ENCODE results near the gene CBX8. TPM values are rescaled to one million over a fixed set of nuclear protein-coding genes. Genes with fewer than 3 reads are reported as not detected.

Gene CBX8
- total and polyA plus RNA-seq, 2 of the 13 experiments (the other 11 are each of a cell fraction or from before 2014, with no cell fraction given): 0.34 to 12.6 TPM

- TF ChIP-seq ZNF839 (CRISPR knock-in tag; IDR thresholded peaks at IDR 0.05; ENCODE audit: borderline replicate concordance) (no peak), ZBTB7B (CRISPR knock-in tag; IDR thresholded peaks at IDR 0.05) (peak; percentile 100), SAP130 (CRISPR knock-in tag; IDR thresholded peaks at IDR 0.05; ENCODE audit: low read depth) (peak; percentile 47; the same call in 1 of the 2 replicates), CEBPG (CRISPR knock-in tag; IDR thresholded peaks at IDR 0.05) (no peak), GRHL1 (CRISPR knock-in tag; conservative IDR thresholded peaks at IDR 0.05) (no peak), XBP1 (CRISPR knock-in tag; IDR thresholded peaks at IDR 0.05) (no peak), EED (CRISPR knock-in tag; IDR thresholded peaks at IDR 0.05) (no peak), BRD4 (CRISPR knock-in tag; IDR thresholded peaks at IDR 0.05) (peak; percentile 93), ZNF101 (CRISPR knock-in tag; IDR thresholded peaks at IDR 0.05; ENCODE audit: borderline replicate concordance, low read depth) (no peak), ZNF770 (CRISPR knock-in tag; IDR thresholded peaks at IDR 0.05) (peak; percentile 41; the same call in 1 of the 2 replicates), SALL2 (CRISPR knock-in tag; IDR thresholded peaks at IDR 0.05) (peak; percentile 76; the same call in 1 of the 2 replicates), HDAC2 (CRISPR knock-in tag; IDR thresholded peaks at IDR 0.05) (peak; percentile 88), HDAC6 (IDR thresholded peaks at IDR 0.05; ENCODE audit: low read depth, low read length) (no peak), RFXAP (CRISPR knock-in tag; IDR thresholded peaks at IDR 0.05; ENCODE audit: borderline replicate concordance) (no peak), KLF12 (CRISPR knock-in tag; IDR thresholded peaks at IDR 0.05; ENCODE audit: borderline replicate concordance) (no peak; the same call in 1 of the 2 replicates), ARNT (IDR thresholded peaks at IDR 0.05) (no peak), MIER3 (CRISPR knock-in tag; IDR thresholded peaks at IDR 0.05; ENCODE audit: borderline replicate concordance) (peak; percentile 48; the same call in 1 of the 2 replicates), KLF6 (CRISPR knock-in tag; IDR thresholded peaks at IDR 0.05) (no peak), ZNF296 (CRISPR knock-in tag; conservative IDR thresholded peaks at IDR 0.05) (peak; percentile 69; the same call in 1 of the 2 replicates)
- TF ChIP-seq, protein P1, sequence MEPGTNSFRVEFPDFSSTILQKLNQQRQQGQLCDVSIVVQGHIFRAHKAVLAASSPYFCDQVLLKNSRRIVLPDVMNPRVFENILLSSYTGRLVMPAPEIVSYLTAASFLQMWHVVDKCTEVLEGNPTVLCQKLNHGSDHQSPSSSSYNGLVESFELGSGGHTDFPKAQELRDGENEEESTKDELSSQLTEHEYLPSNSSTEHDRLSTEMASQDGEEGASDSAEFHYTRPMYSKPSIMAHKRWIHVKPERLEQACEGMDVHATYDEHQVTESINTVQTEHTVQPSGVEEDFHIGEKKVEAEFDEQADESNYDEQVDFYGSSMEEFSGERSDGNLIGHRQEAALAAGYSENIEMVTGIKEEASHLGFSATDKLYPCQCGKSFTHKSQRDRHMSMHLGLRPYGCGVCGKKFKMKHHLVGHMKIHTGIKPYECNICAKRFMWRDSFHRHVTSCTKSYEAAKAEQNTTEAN (CRISPR knock-in tag; conservative IDR thresholded peaks at IDR 0.05): peak; percentile 36; the same call in 1 of the 2 replicates
- TF ChIP-seq, protein P2, sequence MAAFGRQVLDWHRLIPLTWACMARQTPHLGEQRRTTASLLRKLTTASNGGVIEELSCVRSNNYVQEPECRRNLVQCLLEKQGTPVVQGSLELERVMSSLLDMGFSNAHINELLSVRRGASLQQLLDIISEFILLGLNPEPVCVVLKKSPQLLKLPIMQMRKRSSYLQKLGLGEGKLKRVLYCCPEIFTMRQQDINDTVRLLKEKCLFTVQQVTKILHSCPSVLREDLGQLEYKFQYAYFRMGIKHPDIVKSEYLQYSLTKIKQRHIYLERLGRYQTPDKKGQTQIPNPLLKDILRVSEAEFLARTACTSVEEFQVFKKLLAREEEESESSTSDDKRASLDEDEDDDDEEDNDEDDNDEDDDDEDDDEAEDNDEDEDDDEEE (CRISPR knock-in tag; IDR thresholded peaks at IDR 0.05): peak; percentile 52; the same call in 1 of the 2 replicates
- TF ChIP-seq, protein P3, sequence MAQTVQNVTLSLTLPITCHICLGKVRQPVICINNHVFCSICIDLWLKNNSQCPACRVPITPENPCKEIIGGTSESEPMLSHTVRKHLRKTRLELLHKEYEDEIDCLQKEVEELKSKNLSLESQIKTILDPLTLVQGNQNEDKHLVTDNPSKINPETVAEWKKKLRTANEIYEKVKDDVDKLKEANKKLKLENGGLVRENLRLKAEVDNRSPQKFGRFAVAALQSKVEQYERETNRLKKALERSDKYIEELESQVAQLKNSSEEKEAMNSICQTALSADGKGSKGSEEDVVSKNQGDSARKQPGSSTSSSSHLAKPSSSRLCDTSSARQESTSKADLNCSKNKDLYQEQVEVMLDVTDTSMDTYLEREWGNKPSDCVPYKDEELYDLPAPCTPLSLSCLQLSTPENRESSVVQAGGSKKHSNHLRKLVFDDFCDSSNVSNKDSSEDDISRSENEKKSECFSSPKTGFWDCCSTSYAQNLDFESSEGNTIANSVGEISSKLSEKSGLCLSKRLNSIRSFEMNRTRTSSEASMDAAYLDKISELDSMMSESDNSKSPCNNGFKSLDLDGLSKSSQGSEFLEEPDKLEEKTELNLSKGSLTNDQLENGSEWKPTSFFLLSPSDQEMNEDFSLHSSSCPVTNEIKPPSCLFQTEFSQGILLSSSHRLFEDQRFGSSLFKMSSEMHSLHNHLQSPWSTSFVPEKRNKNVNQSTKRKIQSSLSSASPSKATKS (CRISPR knock-in tag; IDR thresholded peaks at IDR 0.05): no peak
Measured at GRCh38 chr17:79811011-79811867, 14.4 kb upstream of the CBX8 start (continued).

Measured in HepG2 (cell line).